Measurements from ENCODE around the gene ARGFX. TPM values are rescaled to one million over a fixed set of nuclear protein-coding genes. Genes with fewer than 3 reads are reported as not detected.
"Not testable (repeated sequence)": the region's sequence is repeated elsewhere in the genome, so short reads cannot be mapped to it uniquely, and the experiment has no call there.

ARGFX gene
- total RNA-seq, 1 experiment from 2014 or later: not detected

- ChIA-PET CTCF (no interaction called here), POLR2A (ENCODE audit: low non-redundant PET) (no interaction called here)
- intact Hi-C loops (cut with micrococcal nuclease; ENCODE audit: unreplicated experiment): no loop called here
- no peaks in the 10 kb centered on the region for H3K4me1 ChIP-seq (ENCODE audit: insufficient read depth, low read length, poor library complexity, severe bottlenecking)
- BruUV-seq (replicated peaks): no TSS peak
- no peak for TF ChIP-seq CTCF (conservative IDR thresholded peaks at IDR 0.05; ENCODE audit: low read depth, low read length)
- TF ChIP-seq EZH2 (IDR thresholded peaks at IDR 0.05; ENCODE audit: borderline replicate concordance, low read depth, low read length, poor library complexity, severe bottlenecking): no peak
- no peaks in the 10 kb centered on the region for H3K9me3 ChIP-seq (ENCODE audit: low read depth, low read length, poor library complexity, severe bottlenecking)
- no peak overlapping the region for H3K4me3 ChIP-seq (ENCODE audit: low read depth, low read length, poor library complexity, severe bottlenecking)
- no peak for DNase-seq (ENCODE audit: low spot score)
- H3K27me3 ChIP-seq (replicated peaks; ENCODE audit: insufficient read depth, low read depth, low read length, poor library complexity): no peaks in the 10 kb centered on the region
- H3K27ac ChIP-seq (ENCODE audit: low read depth, low read length, poor library complexity, severe bottlenecking): no peak overlapping the region
- no peaks in the 10 kb centered on the region for H3K36me3 ChIP-seq (ENCODE audit: insufficient read depth, low read length, poor library complexity, severe bottlenecking)
Measured at GRCh38 chr3:121595765-121596406, 28.1 kb downstream of the ARGFX start.

GRCh38 chr3:121598564-121598963 is 30.8 kb downstream of the ARGFX start:
- CTCF ChIA-PET: no interaction called here
- intact Hi-C loops (cut with micrococcal nuclease; ENCODE audit: unreplicated experiment): no loop called here
- no TSS peak for BruUV-seq (replicated peaks)
- no peak overlapping the region for H3K27ac ChIP-seq (ENCODE audit: low read depth, low read length, poor library complexity, severe bottlenecking)
- DNase-seq (ENCODE audit: low spot score): no peak
- no peaks in the 10 kb centered on the region for H3K9me3 ChIP-seq (ENCODE audit: low read depth, low read length, poor library complexity, severe bottlenecking)
- H3K4me3 ChIP-seq (ENCODE audit: low read depth, low read length, poor library complexity, severe bottlenecking): no peak overlapping the region
- POLR2A ChIA-PET (ENCODE audit: low non-redundant PET): no interaction called here
- no peaks in the 10 kb centered on the region for H3K27me3 ChIP-seq (replicated peaks; ENCODE audit: insufficient read depth, low read depth, low read length, poor library complexity)
- no peaks in the 10 kb centered on the region for H3K4me1 ChIP-seq (ENCODE audit: insufficient read depth, low read length, poor library complexity, severe bottlenecking)
- H3K36me3 ChIP-seq (ENCODE audit: insufficient read depth, low read length, poor library complexity, severe bottlenecking): no peaks in the 10 kb centered on the region
- TF ChIP-seq EZH2 (IDR thresholded peaks at IDR 0.05; ENCODE audit: borderline replicate concordance, low read depth, low read length, poor library complexity, severe bottlenecking) (no peak), CTCF (conservative IDR thresholded peaks at IDR 0.05; ENCODE audit: low read depth, low read length) (no peak)

- H3K27me3 ChIP-seq (replicated peaks; ENCODE audit: insufficient read depth, low read depth, low read length, poor library complexity); H3K27ac ChIP-seq (ENCODE audit: low read depth, low read length, poor library complexity, severe bottlenecking); BruUV-seq (replicated peaks); intact Hi-C loops (cut with micrococcal nuclease; ENCODE audit: unreplicated experiment); H3K4me3 ChIP-seq (ENCODE audit: low read depth, low read length, poor library complexity, severe bottlenecking); H3K9me3 ChIP-seq (ENCODE audit: low read depth, low read length, poor library complexity, severe bottlenecking); H3K36me3 ChIP-seq (ENCODE audit: insufficient read depth, low read length, poor library complexity, severe bottlenecking); H3K4me1 ChIP-seq (ENCODE audit: insufficient read depth, low read length, poor library complexity, severe bottlenecking); DNase-seq (ENCODE audit: low spot score); CTCF ChIA-PET: not testable (repeated sequence)
- POLR2A ChIA-PET (ENCODE audit: low non-redundant PET): interaction anchor here (0.7 kb wide), 1 partner anchor 235 kb away, joined by 13 read pairs; the partner anchor contains the start of genes EAF2 and IQCB1
Measured at GRCh38 chr3:121599900-121600299, 32.2 kb downstream of the ARGFX start.

- Histone ChIP-seq H3K4me3 (ENCODE audit: low read depth, low read length, poor library complexity, severe bottlenecking) (no peak overlapping the region), H3K36me3 (ENCODE audit: insufficient read depth, low read length, poor library complexity, severe bottlenecking) (no peaks in the 10 kb centered on the region), H3K27me3 (replicated peaks; ENCODE audit: insufficient read depth, low read depth, low read length, poor library complexity) (no peaks in the 10 kb centered on the region), H3K27ac (ENCODE audit: low read depth, low read length, poor library complexity, severe bottlenecking) (no peak overlapping the region), H3K9me3 (ENCODE audit: low read depth, low read length, poor library complexity, severe bottlenecking) (no peaks in the 10 kb centered on the region), H3K4me1 (ENCODE audit: insufficient read depth, low read length, poor library complexity, severe bottlenecking) (no peaks in the 10 kb centered on the region)
- TF ChIP-seq CTCF (conservative IDR thresholded peaks at IDR 0.05; ENCODE audit: low read depth, low read length) (no peak), EZH2 (IDR thresholded peaks at IDR 0.05; ENCODE audit: borderline replicate concordance, low read depth, low read length, poor library complexity, severe bottlenecking) (no peak)
- DNase-seq (ENCODE audit: low spot score): no peak
- ChIA-PET CTCF (no interaction called here), POLR2A (ENCODE audit: low non-redundant PET) (no interaction called here)
- no TSS peak for BruUV-seq (replicated peaks)
- intact Hi-C loops (cut with micrococcal nuclease; ENCODE audit: unreplicated experiment): no loop called here
Measured at GRCh38 chr3:121601212-121601812, 33.6 kb downstream of the ARGFX start.

Data from A673 (cell line).